Measurements from ENCODE around the gene CPN1.

DNA sequence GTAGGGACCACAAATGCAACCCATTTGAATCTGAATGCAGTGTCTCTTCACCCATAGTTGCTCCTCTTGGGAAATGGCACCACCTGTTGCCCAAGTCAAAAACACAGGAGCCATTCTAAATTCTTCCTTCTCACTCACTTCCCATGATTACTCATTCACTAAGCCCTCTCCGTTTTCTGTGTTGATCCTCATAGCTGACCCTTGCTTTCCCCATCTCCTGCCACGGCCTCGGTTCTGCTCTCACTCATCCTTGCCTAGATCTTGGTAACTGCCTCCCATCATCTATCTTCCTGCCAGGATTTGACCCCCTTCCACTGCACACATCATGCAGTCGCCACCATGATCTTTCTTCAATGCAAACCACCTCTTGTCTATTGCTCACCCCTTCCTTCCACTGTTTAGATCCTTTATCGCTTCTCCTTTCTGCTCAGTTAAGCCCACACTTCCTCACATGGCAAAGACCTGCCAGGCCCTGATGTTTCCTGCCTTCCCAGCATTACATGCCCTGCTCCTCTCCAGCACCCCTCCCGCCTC lies 19.0 kb upstream of the CPN1 start:
- TF ChIP-seq, protein P1, sequence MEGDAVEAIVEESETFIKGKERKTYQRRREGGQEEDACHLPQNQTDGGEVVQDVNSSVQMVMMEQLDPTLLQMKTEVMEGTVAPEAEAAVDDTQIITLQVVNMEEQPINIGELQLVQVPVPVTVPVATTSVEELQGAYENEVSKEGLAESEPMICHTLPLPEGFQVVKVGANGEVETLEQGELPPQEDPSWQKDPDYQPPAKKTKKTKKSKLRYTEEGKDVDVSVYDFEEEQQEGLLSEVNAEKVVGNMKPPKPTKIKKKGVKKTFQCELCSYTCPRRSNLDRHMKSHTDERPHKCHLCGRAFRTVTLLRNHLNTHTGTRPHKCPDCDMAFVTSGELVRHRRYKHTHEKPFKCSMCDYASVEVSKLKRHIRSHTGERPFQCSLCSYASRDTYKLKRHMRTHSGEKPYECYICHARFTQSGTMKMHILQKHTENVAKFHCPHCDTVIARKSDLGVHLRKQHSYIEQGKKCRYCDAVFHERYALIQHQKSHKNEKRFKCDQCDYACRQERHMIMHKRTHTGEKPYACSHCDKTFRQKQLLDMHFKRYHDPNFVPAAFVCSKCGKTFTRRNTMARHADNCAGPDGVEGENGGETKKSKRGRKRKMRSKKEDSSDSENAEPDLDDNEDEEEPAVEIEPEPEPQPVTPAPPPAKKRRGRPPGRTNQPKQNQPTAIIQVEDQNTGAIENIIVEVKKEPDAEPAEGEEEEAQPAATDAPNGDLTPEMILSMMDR (IDR thresholded peaks at IDR 0.05; ENCODE audit: insufficient read depth, low read depth, low read length): no peak
- no peak for TF ChIP-seq EZH2 (IDR thresholded peaks at IDR 0.05; ENCODE audit: insufficient read depth, low read length)
